ENCODE data around the gene GCK.

DNA sequence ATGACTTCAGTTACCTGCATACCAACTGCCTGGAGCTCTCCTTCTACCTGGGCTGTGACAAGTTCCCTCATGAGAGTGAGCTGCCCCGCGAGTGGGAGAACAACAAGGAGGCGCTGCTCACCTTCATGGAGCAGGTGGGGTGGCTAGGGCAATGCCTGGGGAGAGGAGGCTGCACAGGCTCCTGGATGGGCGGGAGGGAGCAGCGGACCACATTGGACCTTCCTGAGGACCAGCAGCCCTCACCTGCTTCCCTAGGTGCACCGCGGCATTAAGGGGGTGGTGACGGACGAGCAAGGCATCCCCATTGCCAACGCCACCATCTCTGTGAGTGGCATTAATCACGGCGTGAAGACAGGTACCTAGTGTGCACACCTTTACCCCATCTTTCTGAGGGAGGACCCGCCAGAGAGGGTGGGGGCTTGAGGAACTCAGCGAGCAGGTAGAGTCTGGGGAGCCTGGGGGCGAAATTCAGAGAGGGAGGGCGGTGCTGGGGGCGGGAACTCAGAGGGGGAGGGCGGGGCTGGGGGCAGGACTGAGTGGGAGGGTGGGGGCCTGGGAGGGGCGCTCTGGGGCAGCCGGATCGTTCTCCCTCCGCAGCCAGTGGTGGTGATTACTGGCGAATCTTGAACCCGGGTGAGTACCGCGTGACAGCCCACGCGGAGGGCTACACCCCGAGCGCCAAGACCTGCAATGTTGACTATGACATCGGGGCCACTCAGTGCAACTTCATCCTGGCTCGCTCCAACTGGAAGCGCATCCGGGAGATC is 76.1 kb downstream of the GCK start:
- TF ChIP-seq, protein P1, sequence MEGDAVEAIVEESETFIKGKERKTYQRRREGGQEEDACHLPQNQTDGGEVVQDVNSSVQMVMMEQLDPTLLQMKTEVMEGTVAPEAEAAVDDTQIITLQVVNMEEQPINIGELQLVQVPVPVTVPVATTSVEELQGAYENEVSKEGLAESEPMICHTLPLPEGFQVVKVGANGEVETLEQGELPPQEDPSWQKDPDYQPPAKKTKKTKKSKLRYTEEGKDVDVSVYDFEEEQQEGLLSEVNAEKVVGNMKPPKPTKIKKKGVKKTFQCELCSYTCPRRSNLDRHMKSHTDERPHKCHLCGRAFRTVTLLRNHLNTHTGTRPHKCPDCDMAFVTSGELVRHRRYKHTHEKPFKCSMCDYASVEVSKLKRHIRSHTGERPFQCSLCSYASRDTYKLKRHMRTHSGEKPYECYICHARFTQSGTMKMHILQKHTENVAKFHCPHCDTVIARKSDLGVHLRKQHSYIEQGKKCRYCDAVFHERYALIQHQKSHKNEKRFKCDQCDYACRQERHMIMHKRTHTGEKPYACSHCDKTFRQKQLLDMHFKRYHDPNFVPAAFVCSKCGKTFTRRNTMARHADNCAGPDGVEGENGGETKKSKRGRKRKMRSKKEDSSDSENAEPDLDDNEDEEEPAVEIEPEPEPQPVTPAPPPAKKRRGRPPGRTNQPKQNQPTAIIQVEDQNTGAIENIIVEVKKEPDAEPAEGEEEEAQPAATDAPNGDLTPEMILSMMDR (IDR thresholded peaks at IDR 0.05): no peak
- TF ChIP-seq POLR2A (IDR thresholded peaks at IDR 0.05) (no peak), POLR2AphosphoS5 (IDR thresholded peaks at IDR 0.05) (no peak)

All from breast epithelium (tissue), 3 donors.